ENCODE measurements around the gene OLIG1. TPM values are rescaled to one million over a fixed set of nuclear protein-coding genes. Genes with fewer than 3 reads are reported as not detected.

The OLIG1 gene
- total and polyA plus RNA-seq, 2 experiments from 2014 or later = 0.65 TPM; not detected in 1

- Histone ChIP-seq H3K27me3 (peaks cover 83% of the 10 kb centered on the region), H3K4me3 (no peak overlapping the region), H3K27ac (no peak overlapping the region), H3K4me1 (ENCODE audit: low read depth) (no peaks in the 10 kb centered on the region), H3K36me3 (no peaks in the 10 kb centered on the region), H3K9me3 (ENCODE audit: low read depth) (no peaks in the 10 kb centered on the region)
- TF ChIP-seq CTCF (IDR thresholded peaks at IDR 0.05; ENCODE audit: low read depth, low read length) = no peak
- no peak for DNase-seq (ENCODE audit: low read depth in 1 of 2, low spot score in 1 of 2)
Observed at GRCh38 chr21:33058957-33059356, 11.0 kb upstream of the OLIG1 start.

GRCh38 chr21:33059380-33059841 is 10.5 kb upstream of the OLIG1 start:
- Histone ChIP-seq H3K4me3 (no peak overlapping the region), H3K27ac (no peak overlapping the region), H3K9me3 (ENCODE audit: low read depth) (no peaks in the 10 kb centered on the region), H3K27me3 (peaks cover 86% of the 10 kb centered on the region), H3K36me3 (no peaks in the 10 kb centered on the region), H3K4me1 (ENCODE audit: low read depth) (no peaks in the 10 kb centered on the region)
- TF ChIP-seq CTCF (IDR thresholded peaks at IDR 0.05; ENCODE audit: low read depth, low read length) = no peak
- peak in 1 of 2 donors; percentile 17 for DNase-seq (ENCODE audit: low read depth in 1 of 2, low spot score in 1 of 2)

GRCh38 chr21:33061233-33061632 is 8.7 kb upstream of the OLIG1 start:
- Histone ChIP-seq H3K9me3 (ENCODE audit: low read depth) (no peaks in the 10 kb centered on the region), H3K4me3 (no peak overlapping the region), H3K4me1 (ENCODE audit: low read depth) (no peaks in the 10 kb centered on the region), H3K27me3 (peaks cover 92% of the 10 kb centered on the region), H3K27ac (no peak overlapping the region), H3K36me3 (no peaks in the 10 kb centered on the region)
- no peak for DNase-seq (ENCODE audit: low read depth in 1 of 2, low spot score in 1 of 2)
- TF ChIP-seq CTCF (IDR thresholded peaks at IDR 0.05; ENCODE audit: low read depth, low read length) = no peak

- H3K4me3 ChIP-seq = no peak overlapping the region
- no peaks in the 10 kb centered on the region for H3K4me1 ChIP-seq (ENCODE audit: low read depth)
- H3K27me3 ChIP-seq = peaks cover 98% of the 10 kb centered on the region
- no peaks in the 10 kb centered on the region for H3K36me3 ChIP-seq
- H3K27ac ChIP-seq = no peak overlapping the region
- no peak for DNase-seq (ENCODE audit: low read depth in 1 of 2, low spot score in 1 of 2)
- TF ChIP-seq CTCF (IDR thresholded peaks at IDR 0.05; ENCODE audit: low read depth, low read length) = no peak
- H3K9me3 ChIP-seq (ENCODE audit: low read depth) = no peaks in the 10 kb centered on the region
Observed at GRCh38 chr21:33063375-33063883, 6.5 kb upstream of the OLIG1 start.

GRCh38 chr21:33063907-33064622 is 5.9 kb upstream of the OLIG1 start:
- Histone ChIP-seq H3K9me3 (ENCODE audit: low read depth) (no peaks in the 10 kb centered on the region), H3K27ac (no peak overlapping the region), H3K27me3 (peaks cover 98% of the 10 kb centered on the region), H3K4me1 (ENCODE audit: low read depth) (no peaks in the 10 kb centered on the region), H3K36me3 (no peaks in the 10 kb centered on the region), H3K4me3 (no peak overlapping the region)
- no peak for TF ChIP-seq CTCF (IDR thresholded peaks at IDR 0.05; ENCODE audit: low read depth, low read length)
- DNase-seq (ENCODE audit: low read depth in 1 of 2, low spot score in 1 of 2) = no peak

Data from cardiac muscle cell (in vitro differentiated cells and primary cell).